Renal cortical epithelial cell (primary cell): Measurements from ENCODE around the gene KCNMA1. TPM values are rescaled to one million over a fixed set of nuclear protein-coding genes. Genes with fewer than 3 reads are reported as not detected.
A peak's percentile ranks its signal among the peaks of the same experiment; 100 is the strongest.

Source experiments
- DNase-seq: peaks from one replicate; pipeline ENCODE4 v3.0.0-alpha.2; 2011; ENCODE audit warnings: low read depth
- total RNA-seq: library from RNA; depleted of rRNA; stranded (reverse); fragments of >200 nt; gene quantifications from 2 replicates; pipeline ENCODE4 v1.2.3, GENCODE V29; 2014

The KCNMA1 gene
- total RNA-seq, 1 donor from 2014 or later: 12.9 TPM

DNA sequence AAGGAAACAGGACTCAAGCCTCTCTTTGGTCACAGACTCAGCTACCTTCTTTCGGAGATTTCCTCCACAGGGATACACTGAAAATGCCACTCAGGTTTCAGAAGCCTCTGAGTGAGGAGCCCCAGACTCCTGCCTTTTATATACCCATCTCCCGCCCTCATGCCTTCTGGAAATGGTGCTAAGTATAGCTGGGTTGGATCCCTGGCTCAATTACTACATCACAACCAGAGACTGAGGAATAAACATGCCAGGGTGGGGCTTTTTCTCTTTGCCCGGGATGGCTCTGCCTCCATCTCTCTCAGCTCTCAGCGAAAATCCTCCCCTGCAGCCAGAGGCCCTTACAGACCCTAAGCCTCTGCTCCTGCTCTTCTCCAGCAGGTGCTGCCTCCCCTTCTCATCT lies 299.5 kb downstream of the KCNMA1 start:
- DNase-seq: no peak

DNA sequence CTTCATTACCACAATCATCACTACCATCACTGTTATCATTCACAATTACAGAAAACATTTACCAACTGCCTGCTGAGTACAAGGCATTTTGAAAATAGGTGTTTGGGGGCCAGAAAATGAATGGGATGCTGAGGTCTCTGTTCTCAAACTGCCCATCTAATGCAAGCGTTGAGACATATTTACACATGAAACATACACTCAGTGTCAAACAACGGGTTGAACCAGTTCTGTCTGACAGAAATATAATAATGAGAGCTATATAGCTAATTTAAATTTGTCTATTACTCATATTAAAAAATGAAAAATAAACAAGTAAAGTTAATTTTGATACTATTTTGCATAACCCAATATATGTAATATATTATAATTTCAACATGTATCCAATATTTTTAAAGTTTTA lies 303.1 kb downstream of the KCNMA1 start:
- DNase-seq: no peak

DNA sequence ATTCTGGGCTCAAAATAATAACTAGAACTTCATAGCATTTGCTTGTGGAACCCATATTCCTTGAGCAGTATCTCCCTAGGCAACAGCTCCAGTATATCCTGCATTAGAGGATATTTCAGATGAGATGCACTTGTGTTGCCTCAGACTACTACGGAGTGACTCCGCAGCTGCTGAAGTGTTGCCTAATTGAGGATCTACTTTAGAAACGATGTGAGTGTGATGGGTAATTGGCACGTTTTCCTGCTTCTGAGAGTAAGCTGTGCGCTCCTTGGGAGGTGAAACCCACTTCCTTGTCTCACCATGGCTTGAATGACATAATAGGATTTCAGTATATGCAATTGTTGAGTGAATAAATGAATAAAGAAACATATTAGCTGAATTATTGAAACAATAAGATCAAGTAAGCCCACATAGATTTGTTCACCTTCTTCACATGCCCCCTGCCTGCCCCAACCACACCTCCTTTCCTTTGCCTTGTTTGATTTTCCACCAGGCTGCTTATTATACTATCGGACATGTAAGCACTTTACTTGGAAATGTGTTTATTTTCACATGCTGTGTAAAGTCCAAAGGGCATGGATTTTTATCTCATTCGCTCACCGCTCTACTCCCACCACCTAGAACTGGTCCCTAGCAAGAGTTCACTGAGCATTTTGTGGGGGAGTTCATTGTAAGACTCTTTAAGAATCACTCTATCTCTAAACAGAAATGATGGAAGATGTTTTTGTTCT lies 303.8 kb downstream of the KCNMA1 start:
- peak; percentile 12 for DNase-seq

DNA sequence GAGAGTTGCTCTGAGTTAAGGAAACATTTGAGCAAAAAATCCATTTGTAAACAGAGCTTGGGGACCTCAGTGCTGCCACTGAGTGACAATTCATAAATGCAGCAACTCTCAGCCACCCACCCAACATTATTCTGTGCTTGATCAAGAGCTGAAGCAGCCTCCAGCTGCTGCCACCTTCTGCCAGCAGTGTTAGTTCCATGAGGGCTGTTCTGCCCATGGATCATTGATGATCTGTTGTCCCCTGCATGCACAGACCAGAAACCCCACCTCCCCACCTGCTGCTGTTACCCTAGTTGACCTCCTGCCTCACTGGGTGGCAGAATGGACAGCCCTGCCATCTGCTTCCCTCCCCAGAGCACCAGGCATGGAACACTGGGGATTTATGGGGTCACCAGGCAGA lies 305.4 kb downstream of the KCNMA1 start:
- no peak for DNase-seq

DNA sequence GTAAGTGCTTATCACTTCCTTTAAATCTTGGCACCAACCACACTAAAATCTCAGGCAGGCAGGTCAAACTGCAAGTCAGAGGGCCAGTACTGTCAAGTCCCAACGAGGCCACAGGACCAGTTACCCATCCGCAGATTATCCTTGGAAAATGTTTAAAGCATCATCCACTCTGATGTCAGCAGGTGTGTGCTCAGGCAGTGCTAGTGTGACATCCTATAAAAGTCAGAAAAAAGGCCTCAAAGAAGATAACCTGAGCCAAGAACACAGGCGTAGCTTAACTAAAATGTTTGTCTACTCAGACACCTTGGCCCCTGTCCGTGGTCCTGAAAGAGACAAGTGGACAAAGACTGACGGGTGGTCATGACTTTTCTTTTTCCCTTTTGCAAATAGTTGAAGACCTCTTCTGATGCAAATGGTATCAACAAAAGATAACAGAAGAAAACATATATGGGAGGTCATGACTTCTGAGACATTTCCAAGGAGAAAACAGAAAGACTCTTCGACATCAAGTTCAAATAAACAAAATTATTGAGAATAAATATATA lies 309.3 kb downstream of the KCNMA1 start:
- peak; percentile 31 for DNase-seq

DNA sequence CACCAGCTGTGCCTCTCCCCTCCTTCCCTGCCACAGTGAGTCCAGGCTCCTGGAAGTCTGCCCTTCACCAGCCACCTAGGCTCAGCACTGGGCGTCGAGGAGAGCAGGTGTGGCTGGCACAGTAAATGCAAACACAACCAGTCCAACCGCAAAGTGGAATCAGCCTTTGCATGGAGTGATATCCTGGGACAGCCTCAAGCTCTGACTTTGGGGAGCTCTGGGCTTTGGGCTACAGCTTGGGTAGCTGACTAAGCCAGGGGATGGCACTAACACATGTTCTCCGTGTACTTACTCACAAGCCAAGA lies 312.4 kb downstream of the KCNMA1 start:
- no peak for DNase-seq

DNA sequence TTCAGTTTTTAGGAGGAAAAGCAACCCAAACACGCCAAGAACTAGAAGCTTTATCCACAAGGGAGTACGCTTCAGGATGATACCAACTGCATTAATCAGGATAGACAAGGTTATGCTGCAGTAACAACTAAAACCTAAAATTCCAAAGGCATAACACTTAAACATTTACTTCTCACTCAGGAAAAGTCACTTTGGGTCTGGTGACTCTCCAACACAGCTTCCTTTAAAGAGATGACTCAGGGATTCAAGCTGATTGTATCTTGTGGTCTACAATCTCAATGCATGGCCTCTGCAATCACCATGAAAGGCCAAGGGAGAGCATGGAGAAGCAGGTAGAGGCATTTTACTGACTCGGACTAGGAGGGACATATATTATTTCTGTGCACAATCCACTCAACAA lies 315.8 kb downstream of the KCNMA1 start:
- DNase-seq: no peak

DNA sequence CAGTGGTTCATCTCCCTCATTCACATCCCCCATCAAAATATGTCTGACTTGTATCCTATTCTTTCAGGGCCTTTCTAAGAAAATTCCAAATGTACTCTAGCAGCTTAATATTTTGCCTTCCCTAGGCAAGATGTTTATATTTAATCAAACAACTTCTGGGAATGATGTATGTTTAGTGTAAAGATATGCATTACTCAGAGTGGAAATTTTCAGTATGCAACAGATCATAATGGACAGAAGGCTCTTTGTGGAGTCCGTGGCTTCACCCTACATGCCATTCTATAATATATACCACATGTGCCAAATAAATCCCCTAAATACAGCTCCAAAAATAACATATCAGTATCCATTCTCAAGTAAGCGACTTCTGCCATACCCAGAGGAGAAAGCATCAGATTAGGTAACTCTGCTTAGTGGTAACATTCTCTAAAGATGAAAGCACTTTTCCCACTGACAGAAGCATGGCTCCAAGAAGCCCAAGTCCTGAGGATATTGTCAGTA lies 316.6 kb downstream of the KCNMA1 start:
- no peak for DNase-seq

GRCh38 chr10:77319557-77319956 lies 318.1 kb downstream of the KCNMA1 start:
- DNase-seq: no peak

GRCh38 chr10:77318739-77319138 lies 318.9 kb downstream of the KCNMA1 start:
- no peak for DNase-seq

DNA sequence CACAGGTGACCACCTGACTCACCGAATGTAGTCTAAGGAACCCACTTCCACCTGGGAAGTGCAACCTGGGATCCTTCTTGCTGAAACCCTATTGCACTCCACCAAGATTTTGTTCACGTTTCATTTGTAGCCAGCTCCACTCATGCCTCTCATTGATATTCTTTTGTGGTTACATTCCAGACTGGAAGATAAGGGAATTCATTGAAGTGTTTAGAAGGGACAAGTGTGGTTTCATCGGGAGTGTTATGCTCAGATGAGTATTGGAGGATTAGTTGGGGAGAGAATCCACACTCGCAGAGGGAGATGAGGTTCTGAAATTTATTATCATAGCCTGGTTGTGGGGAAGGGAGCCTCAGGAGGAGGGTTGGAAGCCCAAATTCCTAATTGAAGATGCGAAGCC lies 320.4 kb downstream of the KCNMA1 start:
- DNase-seq: no peak

DNA sequence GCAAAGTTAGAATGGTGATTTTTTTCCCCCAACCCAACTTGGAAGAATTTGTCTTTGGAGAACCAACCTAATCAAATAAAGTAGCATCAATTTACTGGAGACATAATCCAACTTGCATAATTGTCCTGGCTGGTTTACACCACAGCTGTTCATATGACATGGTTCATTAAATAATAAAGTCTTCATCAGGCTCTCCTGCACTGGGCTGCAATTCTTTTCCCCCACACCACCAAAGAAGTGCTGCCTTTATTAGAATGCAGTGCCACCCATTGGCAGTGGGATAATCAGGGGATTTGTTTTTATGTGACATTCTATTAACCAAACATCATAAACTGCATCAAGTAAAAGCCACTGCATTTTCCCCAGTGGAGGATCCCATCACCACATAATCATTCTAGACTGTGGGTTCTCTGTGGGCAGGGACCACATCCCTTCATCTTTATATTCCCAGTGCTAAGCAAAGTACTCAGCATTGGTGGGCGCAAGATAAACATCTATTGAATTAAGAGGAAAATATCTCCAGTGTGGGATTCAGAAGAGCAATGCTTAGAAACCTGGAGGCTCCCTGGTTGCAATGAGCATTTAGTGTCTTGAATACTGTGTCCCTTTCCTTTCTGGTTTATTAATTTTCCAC lies 322.0 kb downstream of the KCNMA1 start:
- no peak for DNase-seq

DNA sequence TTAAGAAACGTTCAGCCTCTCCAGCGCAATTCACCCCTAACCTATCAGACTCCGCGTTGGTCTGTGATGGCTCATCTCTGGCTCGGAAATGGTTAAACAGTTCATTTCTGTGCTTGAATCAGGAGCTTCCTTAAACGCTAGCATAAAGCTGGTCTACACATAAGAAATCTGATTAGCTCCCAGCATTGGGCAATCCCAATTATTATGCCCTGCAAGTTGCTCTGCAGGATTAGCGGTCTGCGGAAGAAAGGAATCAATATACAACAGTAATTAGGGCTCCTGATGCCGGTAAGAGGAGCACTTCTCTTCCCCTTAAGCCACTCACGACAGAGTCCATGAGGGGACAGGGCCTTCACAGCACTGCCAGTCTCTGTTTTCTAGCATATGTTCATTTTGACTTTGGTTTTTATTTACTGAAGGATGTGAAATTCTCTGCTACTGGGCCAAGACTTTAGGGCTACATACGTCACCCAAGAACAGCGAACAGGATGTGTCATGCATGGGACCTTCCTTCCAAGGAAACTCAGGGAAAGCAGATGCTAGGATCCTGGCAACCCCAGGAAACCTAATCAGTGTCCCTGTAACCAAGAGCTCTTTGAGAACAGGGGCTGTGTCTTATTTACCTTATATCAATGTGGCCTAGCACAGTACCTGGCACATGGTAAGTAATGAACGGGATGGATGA lies 324.4 kb downstream of the KCNMA1 start:
- no peak for DNase-seq

DNA sequence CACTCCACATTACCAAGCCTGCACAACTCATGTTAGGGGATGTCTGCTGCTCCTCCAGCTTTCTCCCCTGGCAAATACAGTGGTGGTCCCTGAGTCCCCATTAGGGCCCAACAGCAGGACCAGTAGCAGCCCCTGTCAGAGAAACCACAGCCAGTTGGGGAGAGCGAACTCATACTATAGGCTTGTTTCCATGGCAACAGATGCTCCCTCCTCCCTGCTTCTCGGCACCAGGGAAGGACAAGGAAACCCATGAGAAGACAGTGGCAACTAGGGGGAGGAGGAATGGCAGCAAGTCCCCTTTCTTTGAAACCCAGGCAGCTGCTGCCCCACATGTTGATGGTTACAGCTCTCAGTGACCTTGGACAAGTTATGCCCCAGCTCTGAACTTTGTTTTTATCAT lies 326.4 kb downstream of the KCNMA1 start:
- no peak for DNase-seq

- DNase-seq: no peak
These were observed 327.2 kb downstream of the KCNMA1 start for GRCh38 chr10:77310288-77310840.

GRCh38 chr10:77309509-77309908 lies 328.1 kb downstream of the KCNMA1 start:
- no peak for DNase-seq

DNA sequence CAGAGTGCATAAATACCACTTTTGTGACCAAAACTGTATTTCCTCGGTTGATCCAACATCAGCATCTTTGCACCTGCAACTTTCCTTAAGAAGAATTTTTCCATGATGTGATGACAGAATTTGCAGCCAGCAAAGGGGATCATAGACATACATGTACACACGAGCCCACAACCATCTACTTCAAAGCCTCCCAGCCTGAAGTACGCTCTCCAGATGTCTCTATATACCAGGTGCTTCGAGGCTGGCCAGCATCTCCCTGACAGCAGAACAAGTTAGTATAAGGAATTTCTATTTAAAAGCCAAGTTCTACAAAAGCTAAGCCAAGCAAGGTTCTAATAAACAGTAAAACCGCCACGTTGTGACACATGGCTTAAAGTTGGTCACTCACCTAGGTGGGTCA lies 328.5 kb downstream of the KCNMA1 start:
- no peak for DNase-seq

GRCh38 chr10:77308084-77308732 lies 329.4 kb downstream of the KCNMA1 start:
- DNase-seq: no peak

DNA sequence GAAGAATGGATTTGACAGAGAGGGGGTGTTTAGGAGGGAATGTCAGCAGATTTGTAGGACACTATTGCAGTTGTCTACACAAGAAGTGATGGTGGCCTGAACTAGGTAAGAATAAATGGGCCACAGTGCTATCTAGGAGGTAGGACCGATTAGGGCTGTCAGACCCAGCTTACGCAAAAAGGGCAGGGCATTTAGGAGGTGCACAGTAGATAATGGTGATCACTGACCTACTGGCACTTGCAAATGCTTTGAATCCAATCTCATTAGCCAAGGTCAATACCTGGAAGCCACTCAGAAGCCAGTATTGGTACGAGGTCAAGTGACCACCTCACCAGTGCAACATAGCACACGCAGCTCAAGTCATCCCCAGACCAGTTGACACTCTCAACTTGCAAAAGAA lies 330.9 kb downstream of the KCNMA1 start:
- DNase-seq: no peak

GRCh38 chr10:77305650-77306632 lies 331.7 kb downstream of the KCNMA1 start:
- no peak for DNase-seq

DNA sequence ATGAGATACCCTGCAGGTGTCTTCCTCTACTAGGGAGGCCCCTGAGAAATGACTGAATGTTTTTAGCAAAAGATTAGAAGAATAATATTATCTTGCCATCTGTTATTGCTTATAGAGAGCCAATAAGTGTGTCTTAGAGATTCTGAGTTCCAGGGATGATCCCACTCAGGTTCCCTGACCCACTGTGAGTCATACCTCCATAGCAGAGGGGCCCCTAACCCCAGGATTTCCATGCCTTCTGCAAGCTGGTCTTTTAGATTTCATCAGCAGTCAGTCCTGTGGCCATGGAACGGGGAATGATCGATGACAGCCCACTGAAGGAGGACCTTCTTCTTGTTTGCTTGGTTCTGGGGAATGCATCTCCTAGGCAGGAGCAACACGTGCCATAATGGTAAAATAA lies 333.4 kb downstream of the KCNMA1 start:
- DNase-seq: no peak
